ENCODE results near the gene PPP2R2D.

The PPP2R2D gene

GRCh38 chr10:131900350-131901152 lies at the start of gene PPP2R2D:
TSS of gene PPP2R2D (plus strand) at chr10:131901008. CDS start at chr10:131901149, 141 bp downstream.
- peak; percentile 97 for DNase-seq (ENCODE audit: low read depth, low spot score)

GRCh38 chr10:131851346-131851745 lies 49.5 kb upstream of the PPP2R2D start:
- DNase-seq (ENCODE audit: low read depth, low spot score) = no peak

- DNase-seq (ENCODE audit: low read depth, low spot score) = no peak
Observed at GRCh38 chr10:131852176-131852822, 48.5 kb upstream of the PPP2R2D start.

- no peak for DNase-seq (ENCODE audit: low read depth, low spot score)
Observed at GRCh38 chr10:131852823-131853609, 47.8 kb upstream of the PPP2R2D start.

- no peak for DNase-seq (ENCODE audit: low read depth, low spot score)
Observed at GRCh38 chr10:131853610-131853964, 47.2 kb upstream of the PPP2R2D start.

- DNase-seq (ENCODE audit: low read depth, low spot score) = no peak
Observed at GRCh38 chr10:131854579-131855335, 46.1 kb upstream of the PPP2R2D start.

GRCh38 chr10:131855461-131856401 lies 45.1 kb upstream of the PPP2R2D start:
- DNase-seq (ENCODE audit: low read depth, low spot score) = no peak

GRCh38 chr10:131856441-131857094 lies 44.2 kb upstream of the PPP2R2D start:
- no peak for DNase-seq (ENCODE audit: low read depth, low spot score)

GRCh38 chr10:131857156-131858117 lies 43.4 kb upstream of the PPP2R2D start:
- DNase-seq (ENCODE audit: low read depth, low spot score) = no peak

- no peak for DNase-seq (ENCODE audit: low read depth, low spot score)
Observed at GRCh38 chr10:131858118-131858515, 42.7 kb upstream of the PPP2R2D start.

- DNase-seq (ENCODE audit: low read depth, low spot score) = no peak
Observed at GRCh38 chr10:131858583-131859340, 42.0 kb upstream of the PPP2R2D start.

GRCh38 chr10:131859341-131860020 lies 41.3 kb upstream of the PPP2R2D start:
- DNase-seq (ENCODE audit: low read depth, low spot score) = no peak

GRCh38 chr10:131860311-131860710 lies 40.5 kb upstream of the PPP2R2D start:
- no peak for DNase-seq (ENCODE audit: low read depth, low spot score)

GRCh38 chr10:131860806-131861440 lies 39.9 kb upstream of the PPP2R2D start:
- no peak for DNase-seq (ENCODE audit: low read depth, low spot score)

GRCh38 chr10:131862548-131862947 lies 38.3 kb upstream of the PPP2R2D start:
- DNase-seq (ENCODE audit: low read depth, low spot score) = no peak

GRCh38 chr10:131865223-131865917 lies 35.4 kb upstream of the PPP2R2D start:
- no peak for DNase-seq (ENCODE audit: low read depth, low spot score)
